CD4-positive, alpha-beta T cell treated with Interleukin-12 subunit alpha and Interleukin-12 subunit beta, for 1 hour (primary cell): Measurements from ENCODE around the gene MUC6.

Experiments used
- DNase-seq: peaks from one replicate; pipeline ENCODE4 v3.0.0-alpha.2; 2020

Gene MUC6, protein sequence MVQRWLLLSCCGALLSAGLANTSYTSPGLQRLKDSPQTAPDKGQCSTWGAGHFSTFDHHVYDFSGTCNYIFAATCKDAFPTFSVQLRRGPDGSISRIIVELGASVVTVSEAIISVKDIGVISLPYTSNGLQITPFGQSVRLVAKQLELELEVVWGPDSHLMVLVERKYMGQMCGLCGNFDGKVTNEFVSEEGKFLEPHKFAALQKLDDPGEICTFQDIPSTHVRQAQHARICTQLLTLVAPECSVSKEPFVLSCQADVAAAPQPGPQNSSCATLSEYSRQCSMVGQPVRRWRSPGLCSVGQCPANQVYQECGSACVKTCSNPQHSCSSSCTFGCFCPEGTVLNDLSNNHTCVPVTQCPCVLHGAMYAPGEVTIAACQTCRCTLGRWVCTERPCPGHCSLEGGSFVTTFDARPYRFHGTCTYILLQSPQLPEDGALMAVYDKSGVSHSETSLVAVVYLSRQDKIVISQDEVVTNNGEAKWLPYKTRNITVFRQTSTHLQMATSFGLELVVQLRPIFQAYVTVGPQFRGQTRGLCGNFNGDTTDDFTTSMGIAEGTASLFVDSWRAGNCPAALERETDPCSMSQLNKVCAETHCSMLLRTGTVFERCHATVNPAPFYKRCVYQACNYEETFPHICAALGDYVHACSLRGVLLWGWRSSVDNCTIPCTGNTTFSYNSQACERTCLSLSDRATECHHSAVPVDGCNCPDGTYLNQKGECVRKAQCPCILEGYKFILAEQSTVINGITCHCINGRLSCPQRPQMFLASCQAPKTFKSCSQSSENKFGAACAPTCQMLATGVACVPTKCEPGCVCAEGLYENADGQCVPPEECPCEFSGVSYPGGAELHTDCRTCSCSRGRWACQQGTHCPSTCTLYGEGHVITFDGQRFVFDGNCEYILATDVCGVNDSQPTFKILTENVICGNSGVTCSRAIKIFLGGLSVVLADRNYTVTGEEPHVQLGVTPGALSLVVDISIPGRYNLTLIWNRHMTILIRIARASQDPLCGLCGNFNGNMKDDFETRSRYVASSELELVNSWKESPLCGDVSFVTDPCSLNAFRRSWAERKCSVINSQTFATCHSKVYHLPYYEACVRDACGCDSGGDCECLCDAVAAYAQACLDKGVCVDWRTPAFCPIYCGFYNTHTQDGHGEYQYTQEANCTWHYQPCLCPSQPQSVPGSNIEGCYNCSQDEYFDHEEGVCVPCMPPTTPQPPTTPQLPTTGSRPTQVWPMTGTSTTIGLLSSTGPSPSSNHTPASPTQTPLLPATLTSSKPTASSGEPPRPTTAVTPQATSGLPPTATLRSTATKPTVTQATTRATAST (N-terminal part only)

DNA sequence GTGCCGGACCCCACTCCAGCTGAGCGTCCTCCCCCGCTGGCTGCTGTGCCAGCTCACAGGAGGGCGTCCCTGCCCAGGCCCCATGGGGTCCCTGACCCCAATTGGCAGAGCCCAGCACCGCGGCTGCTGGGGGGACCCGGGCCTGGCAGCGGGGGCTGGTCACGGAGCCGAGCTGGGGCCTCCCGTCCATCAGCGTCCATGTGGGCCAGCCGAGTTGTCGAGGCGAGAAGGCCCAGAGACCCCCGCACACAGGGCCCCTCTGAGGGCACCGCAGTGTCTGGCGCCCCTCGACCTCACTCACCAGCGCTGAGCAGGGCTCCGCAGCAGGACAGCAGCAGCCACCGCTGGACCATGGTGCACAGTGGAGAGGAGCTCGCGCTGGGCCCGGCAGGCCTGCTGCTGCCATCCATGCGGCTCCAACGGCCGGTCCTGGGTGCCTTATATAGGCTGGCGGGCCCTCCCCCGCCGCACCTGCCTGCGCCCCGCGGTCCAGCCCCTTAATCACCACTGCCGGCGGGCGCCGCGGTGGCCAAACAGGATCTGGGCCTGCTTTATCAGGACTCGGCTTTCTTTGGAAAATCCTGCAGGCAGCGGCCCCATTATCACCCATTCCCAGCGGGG, at the start of gene MUC6:
Gene MUC6, minus strand, starts transcription at position 416 of the 621 bp plus-strand sequence. Its CDS starts 63 bp downstream, at position 353.
- no peak for DNase-seq

DNA sequence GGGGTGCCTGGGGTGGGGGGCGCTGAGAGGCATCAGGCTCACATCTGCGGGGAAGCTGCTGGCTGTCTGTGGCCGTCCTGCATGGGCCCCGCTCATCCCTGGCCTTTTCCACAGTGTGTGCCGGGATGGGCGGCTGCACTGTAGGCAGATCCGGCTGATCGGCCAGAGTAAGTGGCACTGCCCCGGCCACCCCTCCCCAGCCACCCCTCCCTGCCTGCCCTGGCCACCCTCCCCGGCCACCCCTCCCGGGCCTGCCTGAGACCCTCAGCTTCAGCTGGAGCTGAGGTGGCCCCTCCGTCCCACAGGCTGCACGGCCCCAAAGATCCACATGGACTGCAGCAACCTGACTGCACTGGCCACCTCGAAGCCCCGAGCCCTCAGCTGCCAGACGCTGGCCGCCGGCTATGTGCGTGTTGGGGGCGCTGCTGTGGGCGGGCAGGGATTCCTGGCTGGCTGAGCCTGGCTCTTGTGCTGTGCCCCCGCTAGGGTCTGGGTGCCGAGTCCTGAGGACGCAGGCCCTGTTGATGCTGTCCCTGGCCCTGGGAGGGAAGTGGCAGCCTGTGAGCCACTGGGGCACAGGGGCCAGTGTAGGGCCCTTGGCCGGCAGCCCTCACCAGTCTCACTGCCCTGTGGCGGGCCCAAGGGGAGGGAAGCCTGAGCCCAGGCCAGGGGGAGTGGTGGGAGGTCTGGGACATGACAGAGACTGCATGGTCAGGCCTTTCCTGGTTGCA, 49.1 kb upstream of the MUC6 start:
- DNase-seq: no peak

DNA sequence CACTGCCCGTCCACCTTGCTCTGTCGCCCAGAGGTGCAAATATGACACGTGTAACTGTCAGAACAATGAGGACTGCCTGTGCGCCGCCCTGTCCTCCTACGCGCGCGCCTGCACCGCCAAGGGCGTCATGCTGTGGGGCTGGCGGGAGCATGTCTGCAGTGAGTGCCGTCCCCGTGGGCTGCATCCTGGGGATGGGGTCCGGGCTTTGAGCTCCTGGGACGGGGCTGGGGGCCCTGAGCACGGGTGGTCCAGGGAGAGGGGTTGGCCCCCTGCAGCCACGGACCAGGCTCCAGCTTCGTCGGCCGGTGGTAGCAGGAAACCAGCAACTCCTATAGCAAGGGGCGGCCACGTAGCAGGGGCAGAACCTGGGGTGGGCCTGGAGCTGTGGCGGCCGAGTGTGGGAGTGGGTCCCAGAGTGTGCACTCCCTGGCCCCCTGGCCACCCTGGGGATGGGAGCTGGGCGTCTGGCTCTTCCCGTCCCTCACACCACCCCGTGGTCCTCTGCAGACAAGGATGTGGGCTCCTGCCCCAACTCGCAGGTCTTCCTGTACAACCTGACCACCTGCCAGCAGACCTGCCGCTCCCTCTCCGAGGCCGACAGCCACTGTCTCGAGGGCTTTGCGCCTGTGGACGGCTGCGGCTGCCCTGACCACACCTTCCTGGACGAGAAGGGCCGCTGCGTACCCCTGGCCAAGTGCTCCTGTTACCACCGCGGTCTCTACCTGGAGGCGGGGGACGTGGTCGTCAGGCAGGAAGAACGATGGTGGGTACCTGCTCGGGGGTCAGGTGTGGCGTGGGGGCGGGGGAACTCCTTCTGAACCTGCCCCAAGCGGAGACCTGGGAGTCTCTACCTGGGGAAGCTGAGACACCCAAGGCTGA, 48.3 kb upstream of the MUC6 start:
- no peak for DNase-seq

DNA sequence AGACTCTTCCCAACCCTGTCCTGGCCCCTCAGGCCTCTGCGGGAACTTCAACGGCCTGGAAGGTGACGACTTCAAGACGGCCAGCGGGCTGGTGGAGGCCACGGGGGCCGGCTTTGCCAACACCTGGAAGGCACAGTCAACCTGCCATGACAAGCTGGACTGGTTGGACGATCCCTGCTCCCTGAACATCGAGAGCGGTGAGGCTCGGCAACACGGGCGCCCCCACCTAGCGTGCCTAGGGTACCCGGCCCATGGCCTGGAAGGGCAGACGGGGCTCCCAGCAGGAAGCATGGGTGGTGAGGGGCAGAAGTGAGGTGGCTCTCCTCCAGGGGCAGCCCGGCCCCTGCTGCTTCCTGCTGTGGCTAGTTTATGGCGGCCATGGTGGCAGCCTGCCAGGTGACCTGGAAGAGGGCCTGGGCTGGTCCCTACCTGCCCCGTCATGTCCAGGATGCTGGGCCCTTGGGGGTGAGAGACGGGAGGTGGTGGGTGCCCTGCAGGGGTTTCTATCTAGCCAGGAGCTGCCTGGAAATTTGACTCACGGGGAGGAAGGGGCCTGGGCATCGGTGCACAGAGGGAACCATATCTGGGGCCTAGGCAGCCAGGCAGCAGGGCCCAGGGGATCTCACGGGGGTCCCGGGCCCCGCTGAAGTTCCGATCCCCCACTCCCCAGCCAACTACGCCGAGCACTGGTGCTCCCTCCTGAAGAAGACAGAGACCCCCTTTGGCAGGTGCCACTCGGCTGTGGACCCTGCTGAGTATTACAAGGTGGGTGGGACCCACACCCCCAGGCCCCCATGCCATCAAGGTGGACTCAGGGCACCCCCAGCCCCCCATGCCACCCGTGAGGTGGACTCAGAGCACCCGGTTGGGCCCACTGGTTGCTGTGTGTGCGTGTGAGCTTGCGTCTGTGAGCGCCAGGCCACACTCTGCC, 47.4 kb upstream of the MUC6 start:
- DNase-seq: no peak

DNA sequence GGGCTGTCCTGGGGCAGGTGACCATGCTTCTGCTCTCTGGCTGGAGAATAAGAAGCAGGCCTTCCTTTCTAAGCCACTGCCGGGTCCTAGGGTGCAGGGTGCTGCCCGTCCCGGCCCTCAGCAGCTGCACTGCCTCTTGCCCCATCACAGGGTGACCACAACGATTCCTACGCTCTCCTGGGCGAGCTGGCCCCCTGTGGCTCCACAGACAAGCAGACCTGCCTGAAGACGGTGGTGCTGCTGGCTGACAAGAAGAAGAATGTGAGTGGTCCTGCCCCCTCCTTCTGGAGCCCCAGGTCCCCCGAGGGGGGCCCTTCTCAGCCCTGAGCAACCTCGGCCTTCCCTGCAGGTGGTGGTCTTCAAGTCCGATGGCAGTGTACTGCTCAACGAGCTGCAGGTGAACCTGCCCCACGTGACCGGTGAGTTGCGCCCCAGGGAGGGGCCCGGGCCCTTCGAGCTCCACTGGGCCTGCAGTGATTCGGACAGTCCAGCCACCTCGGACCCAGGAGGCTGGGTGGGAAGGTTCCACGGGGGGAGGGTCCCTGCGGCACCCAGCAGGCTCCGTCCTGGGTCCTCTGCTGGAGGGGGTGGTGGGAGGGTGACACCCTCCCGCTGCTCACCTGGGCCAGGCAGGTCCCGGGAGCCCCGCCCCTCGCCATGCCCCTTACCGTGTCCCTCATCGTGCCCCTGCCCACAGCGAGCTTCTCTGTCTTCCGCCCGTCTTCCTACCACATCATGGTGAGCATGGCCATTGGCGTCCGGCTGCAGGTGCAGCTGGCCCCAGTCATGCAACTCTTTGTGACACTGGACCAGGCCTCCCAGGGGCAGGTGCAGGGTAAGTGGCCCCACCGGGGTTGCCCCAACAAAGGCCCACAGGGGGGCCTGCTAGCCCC, 46.5 kb upstream of the MUC6 start:
- no peak for DNase-seq

DNA sequence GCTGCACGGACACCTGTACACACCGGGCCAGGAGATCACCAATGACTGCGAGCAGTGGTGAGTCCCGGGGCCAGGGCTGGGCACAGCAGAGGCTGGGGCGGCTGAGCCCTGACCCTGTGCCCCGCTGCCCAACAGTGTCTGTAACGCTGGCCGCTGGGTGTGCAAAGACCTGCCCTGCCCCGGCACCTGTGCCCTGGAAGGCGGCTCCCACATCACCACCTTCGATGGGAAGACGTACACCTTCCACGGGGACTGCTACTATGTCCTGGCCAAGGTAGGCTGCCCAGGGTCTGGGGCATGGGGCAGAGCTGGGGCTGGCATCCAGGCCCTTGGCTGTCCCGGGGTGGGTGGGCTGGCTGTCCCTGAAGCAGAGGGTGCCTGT, 45.8 kb upstream of the MUC6 start:
- no peak for DNase-seq

DNA sequence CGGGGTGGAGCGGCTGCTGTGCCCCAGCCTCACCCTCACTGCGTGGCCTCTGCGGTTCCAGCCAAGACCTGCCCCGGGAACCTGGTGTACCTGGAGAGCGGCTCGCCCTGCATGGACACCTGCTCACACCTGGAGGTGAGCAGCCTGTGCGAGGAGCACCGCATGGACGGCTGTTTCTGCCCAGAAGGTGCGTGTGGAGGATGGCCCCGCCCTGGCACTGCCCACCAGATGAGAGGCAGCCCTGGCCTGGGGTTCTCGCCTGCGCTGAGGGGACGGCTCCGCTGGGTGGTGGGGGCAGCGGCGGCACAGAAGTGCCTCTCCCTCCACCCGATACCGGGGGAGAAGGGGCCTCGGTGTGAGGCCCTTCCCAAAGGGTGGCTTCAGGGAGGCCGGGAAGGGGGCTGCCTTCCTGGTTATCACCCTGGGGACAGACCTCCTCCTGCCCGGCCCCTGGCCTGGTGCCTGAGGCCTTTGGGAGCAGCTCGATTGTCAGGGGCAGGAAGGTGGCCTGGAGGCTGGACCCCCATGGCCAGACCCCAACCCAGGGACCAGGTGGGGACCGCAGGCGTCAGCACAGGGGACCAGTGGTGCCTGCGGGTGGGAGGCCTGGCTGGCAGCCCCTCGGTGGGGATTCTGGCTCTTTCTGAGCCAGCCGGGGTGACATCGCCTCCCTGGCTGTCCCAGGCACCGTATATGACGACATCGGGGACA, 45.2 kb upstream of the MUC6 start:
- DNase-seq: no peak

DNA sequence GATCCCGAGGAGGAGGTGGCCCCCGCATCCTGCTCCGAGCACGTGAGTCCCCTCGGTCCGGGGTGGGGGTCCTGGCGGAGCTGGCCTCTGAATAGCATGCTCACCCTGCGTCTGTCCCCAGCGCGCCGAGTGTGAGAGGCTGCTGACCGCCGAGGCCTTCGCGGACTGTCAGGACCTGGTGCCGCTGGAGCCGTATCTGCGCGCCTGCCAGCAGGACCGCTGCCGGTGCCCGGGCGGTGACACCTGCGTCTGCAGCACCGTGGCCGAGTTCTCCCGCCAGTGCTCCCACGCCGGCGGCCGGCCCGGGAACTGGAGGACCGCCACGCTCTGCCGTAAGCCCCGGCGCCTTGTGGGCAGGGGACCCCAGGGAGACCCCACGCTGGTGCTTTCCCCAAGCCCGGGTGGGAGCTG, 41.7 kb upstream of the MUC6 start:
- DNase-seq: no peak

DNA sequence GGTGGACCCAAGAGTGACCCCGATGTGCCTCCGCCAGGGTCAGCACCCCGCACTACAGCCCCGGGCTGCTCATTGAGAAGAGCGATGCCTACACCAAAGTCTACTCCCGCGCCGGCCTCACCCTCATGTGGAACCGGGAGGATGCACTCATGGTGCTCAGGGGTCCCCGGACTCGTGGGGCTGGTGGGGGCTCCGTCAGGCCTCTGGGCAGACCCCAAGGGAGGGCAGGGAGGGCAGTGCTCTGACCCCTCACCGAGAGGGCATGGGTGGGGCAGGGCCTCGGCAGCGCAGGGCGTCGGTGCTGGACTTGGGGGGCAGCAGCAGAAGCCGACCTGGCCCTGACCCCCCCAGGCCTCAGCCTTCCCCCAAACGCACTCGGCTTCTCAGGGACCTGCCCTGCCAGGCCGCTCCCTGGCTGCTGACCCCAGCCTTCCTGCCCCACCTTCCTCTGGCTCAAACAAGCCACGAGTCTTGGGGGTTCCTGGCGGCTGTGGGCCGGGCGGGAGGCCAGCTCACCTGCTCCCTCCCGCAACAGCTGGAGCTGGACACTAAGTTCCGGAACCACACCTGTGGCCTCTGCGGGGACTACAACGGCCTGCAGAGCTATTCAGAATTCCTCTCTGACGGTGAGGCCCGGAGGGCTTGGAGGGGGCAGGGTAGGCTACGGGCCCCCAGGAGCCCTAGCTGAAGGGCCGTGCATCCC, 41.0 kb upstream of the MUC6 start:
- DNase-seq: no peak

DNA sequence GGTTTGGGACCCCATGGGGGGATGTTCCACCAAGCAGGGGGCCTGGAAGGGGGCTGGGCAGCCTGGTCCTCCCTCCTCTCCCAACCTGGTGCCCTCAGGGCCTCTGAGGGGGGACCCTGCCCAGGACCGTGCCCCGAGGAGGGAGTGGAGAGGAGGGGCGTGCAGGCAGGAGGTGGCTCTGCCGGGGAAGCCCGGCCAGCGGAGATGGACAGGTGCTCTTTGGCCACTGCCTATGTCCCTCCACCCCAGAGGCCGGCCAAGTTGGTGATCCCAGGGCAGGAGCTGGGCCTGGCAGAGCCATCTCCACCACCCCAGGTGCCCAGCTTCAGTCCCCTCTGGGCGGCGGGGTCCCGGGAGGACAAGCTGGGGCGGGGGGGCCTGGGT, 40.5 kb upstream of the MUC6 start:
- no peak for DNase-seq

DNA sequence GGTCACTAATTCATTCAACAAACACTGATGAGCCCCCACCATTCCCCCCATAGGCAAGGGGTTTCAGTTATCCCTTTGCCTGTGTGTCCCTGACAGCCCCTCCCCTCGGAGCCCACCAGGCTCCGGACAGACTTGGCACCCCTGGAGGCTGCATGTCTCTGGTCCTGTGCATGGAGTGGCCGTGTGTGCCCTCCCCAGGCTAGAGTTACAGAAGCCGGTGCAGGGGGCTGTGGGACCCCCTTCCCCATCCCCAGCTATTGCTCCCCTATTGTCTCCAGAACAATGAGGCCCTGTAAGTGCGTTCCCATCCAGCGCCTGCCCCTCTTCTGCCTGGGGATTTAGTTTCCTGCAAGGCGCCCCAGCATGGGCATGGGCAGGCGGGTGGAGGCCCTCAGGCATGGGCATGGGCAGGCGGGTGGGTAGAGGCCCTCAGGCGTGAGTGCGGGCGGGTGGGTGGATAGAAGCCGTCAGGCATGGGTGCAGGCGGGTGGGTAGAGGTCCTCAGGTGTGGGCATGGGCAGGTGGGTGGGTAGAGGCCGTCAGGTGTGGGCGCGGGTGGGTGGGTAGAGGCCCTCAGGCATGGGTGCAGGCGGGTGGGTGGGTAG, 39.6 kb upstream of the MUC6 start:
- DNase-seq: no peak

DNA sequence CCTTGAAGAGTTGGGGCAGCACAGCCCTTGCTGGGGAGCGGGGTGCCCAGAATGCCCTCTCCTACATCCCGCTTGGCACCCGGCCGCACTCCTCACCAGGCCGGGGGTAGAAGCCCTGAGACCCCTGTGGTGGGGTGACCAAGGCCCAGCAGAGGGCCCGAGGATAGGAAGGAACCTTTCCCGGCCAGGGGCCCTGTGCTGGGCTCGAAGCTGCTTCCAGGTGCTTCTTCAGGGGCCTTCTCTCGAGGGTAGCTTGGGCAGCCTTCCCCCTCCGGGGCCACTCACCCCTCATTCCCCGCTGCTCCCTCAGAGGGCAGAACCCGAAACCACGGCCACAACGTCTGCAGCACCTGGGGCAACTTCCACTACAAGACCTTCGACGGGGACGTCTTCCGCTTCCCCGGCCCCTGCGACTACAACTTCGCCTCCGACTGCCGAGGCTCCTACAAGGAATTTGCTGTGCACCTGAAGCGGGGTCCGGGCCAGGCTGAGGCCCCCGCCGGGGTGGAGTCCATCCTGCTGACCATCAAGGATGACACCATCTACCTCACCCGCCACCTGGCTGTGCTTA, 38.9 kb upstream of the MUC6 start:
- DNase-seq: no peak

DNA sequence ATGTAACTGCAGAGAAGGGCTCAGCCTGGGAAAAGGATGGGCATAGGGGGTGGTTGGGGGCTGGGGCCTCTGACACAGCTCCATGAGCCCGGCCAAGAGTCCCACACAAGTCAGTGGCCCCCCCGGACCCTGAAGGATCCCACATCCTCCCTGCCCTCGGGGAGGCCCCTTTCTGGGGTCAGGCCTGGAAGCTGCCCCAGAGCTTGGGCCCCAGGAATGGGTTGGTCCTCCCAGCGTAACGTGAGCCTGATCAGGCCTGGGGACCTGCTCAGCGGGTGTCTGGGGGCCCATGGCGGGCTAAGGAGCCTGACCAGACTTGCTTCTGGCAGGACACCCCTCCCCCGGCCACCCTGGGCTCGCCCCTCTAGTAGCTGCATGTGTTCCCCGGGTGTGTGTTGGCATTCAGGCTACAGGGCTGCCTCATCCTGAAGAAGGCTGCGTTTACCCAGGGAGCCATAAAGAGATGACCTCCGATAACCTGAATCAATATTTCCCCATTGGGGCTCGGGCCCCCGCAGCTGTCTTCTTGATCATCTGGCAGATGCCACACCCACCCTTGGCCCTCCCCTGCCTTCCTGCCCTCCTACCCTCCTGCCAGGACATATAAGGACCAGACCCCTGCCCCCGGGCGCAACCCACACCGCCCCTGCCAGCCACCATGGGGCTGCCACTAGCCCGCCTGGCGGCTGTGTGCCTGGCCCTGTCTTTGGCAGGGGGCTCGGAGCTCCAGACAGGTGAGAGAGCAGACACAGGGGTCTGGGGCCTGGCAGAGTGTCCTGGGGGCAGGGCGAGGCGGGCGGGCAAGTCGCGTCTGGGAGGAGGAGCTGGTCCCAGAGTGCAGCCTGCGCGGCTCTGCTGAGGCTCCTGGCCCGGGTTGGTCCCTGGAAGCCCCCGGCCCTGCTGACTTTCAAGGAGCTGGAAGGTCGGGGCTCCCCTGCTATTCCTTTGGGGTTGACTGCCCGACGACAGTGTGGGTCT, 38.0 kb upstream of the MUC6 start, which contains the start of gene MUC2:
Gene MUC2, plus strand, starts transcription at position 631 of the 978 bp plus-strand sequence.
- no peak for DNase-seq

DNA sequence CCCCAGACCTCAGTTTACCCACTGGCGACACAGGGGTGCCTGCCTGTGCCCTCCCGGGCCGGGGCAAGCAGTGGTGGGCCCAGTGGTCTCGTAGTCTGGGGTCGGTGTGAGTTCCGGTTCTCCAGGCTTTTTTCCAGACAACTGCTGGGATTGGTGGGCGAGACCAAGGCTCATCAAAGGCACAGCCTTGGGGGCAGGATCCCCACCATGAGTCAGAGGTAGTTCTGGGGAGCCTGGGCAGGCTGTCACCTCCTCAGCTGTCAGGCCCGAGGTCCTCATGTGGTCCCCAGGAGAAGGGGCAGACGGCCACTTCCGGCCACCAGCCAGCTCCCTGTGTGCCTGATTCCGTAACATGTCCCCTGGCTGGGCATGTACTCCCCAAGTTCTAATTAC, 37.3 kb upstream of the MUC6 start:
- DNase-seq: no peak

DNA sequence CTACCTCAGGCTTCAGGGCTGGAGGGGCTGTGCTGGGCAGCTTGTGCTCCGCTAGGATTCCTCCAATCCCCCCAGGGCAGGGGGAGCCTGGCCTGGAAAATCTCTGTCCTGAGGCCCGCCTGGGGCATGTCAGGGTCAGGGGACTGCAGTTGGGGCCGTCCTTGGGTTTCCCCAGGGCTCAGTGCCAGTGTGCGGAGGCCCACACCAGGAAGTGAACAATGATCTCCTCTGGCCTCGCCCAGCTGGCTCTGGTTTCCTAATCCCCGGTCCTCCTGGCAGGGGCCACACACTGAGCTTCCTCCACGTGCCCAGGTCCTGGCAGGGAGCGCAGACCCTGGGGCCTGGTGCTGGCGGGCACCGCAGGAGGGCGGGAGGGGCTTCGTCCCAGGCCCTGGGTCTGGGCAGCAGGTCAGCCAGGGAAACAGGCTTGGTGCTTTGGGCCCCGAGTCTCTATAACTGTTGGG, 36.8 kb upstream of the MUC6 start:
- no peak for DNase-seq
